Measurements from ENCODE around the gene ATP5IF1.
A peak's percentile ranks its signal among the peaks of the same experiment; 100 is the strongest.

ATP5IF1 gene

DNA sequence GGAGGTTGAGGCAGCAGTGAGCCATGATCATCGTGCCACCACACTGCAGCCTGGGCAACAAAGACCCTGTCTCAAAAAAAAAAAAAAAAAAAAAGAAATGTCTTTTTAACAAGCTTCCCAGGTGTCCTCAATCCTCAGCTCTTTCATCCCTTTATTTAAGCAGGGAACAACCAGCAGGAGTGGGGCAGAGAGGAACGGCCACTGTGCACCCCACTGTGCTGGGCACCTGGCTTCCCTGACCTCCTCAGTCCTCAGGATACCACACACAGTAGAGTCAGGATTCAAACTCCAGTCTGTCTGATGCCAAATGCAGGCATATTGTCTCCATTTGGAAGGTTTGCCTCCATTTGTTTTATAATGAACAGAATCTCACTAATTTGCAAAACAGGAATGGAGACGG, 39.6 kb upstream of the ATP5IF1 start:
- no peak for DNase-seq (ENCODE audit: low read depth)
- no peak overlapping the region for H3K4me3 ChIP-seq (replicated peaks; ENCODE audit: low read depth, low read length)
- TF ChIP-seq, protein P1, sequence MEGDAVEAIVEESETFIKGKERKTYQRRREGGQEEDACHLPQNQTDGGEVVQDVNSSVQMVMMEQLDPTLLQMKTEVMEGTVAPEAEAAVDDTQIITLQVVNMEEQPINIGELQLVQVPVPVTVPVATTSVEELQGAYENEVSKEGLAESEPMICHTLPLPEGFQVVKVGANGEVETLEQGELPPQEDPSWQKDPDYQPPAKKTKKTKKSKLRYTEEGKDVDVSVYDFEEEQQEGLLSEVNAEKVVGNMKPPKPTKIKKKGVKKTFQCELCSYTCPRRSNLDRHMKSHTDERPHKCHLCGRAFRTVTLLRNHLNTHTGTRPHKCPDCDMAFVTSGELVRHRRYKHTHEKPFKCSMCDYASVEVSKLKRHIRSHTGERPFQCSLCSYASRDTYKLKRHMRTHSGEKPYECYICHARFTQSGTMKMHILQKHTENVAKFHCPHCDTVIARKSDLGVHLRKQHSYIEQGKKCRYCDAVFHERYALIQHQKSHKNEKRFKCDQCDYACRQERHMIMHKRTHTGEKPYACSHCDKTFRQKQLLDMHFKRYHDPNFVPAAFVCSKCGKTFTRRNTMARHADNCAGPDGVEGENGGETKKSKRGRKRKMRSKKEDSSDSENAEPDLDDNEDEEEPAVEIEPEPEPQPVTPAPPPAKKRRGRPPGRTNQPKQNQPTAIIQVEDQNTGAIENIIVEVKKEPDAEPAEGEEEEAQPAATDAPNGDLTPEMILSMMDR (IDR thresholded peaks at IDR 0.05; ENCODE audit: low read length, missing control alignments), result no peak

DNA sequence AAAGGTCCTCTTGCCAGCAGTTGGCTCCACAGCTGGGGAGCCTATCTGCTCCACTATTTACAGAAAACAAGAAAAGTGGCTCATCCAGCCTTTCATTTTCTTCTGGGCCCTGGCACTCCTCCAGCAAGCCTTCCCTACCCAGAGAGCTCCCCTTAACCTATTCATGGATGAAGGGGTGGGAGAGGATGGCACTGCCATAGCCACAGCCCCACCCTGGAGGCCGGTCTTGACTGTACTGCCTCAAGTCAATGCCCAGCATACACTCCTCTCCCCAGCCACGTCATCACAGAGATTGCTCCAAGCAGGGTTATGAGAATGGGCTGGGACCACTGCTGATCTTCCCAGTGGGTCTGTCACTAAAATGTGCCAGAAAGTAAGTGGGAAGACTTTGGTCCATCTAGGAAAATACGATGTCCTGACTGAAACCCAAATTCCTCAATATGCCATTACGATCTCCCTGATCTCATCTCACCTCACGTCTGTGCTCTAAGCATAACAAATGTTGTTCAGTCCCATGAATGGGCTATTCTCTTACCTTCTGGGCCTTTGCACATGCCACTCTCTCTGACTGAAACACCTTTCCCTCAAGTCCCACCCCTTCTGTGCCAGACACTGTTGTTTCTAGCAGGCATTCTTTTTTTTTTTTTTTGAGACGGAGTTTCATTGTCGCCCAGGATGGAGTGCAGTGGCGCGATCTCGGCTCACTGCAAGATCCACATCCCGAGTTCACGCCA, 38.1 kb upstream of the ATP5IF1 start:
- DNase-seq (ENCODE audit: low read depth), result no peak
- no peak overlapping the region for H3K4me3 ChIP-seq (replicated peaks; ENCODE audit: low read depth, low read length)
- TF ChIP-seq, protein P1 (IDR thresholded peaks at IDR 0.05; ENCODE audit: low read length, missing control alignments), result no peak

DNA sequence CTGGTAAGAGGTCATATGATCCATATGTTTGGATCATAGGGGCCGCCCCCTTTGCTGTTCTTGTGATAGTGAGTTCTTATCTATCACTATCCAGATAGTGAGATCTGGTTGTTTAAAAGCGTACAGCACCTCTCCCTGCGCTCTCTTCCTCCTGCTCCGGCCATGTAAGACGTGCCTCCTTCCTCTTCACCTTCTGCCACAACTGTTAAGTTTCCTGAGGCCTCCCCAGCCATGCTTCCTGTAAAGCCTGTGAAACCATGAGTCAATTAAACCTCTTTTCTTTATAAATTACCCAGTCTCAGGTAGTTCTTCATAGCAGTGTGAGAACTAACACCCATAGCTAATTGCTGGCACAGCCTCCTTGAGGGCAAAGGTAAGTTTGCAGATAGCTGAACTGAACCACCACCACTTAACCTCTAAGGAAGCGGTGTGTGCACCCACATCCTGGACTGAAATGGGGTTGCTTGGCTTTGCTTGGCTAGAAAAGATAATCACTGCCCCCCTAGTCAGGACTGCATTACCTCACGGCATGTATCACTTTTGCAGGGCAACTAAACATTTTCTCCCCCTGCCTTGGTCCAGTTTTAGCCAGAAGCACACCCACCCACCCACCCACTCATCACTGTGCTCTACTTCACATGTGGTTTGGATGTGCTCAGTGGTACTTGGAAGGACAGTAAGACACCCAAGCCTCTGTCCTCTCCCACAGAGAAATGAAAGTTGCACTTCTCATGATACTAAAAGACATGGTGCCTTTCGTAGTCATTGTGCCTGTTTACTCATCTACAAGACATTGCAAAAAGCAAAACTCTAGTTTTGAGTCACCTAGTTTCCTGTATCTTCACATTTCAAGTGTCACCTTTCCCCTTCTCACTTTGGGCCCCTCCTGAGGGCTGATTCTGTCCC, 36.3 kb upstream of the ATP5IF1 start:
- H3K4me3 ChIP-seq (replicated peaks; ENCODE audit: low read depth, low read length), result no peak overlapping the region
- no peak for DNase-seq (ENCODE audit: low read depth)
- TF ChIP-seq, protein P1 (IDR thresholded peaks at IDR 0.05; ENCODE audit: low read length, missing control alignments), result no peak

DNA sequence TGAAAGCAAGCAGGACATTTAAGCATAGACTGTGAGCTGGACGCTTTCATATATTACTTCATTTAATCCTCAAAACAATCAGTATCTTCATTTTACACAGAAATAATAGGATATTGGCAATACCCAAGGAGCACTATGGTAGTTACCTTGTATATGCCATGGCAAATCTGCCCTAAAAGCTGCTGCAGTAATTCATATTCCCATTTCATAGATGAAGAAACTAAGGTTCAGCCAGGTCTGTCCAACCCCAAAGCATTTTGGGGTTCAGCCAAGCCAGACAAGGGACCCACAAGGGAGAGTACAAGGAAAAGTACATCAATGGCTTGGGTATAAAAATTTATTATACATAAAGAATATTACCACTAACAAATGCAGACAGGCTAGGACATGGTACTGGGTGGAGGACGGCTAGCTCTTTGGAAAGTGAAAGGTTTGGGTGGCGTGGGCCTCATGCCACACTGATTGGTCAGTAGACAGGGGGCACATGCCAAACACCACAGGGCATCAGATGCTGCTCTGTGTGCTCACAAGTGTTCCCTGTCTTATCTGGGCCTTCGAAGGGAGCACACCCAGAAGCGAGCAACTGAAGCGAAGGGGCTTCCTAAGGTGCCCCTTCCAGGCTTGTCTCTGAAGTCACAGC, 35.6 kb upstream of the ATP5IF1 start:
- no peak overlapping the region for H3K4me3 ChIP-seq (replicated peaks; ENCODE audit: low read depth, low read length)
- TF ChIP-seq, protein P1 (IDR thresholded peaks at IDR 0.05; ENCODE audit: low read length, missing control alignments), result no peak
- no peak for DNase-seq (ENCODE audit: low read depth)

DNA sequence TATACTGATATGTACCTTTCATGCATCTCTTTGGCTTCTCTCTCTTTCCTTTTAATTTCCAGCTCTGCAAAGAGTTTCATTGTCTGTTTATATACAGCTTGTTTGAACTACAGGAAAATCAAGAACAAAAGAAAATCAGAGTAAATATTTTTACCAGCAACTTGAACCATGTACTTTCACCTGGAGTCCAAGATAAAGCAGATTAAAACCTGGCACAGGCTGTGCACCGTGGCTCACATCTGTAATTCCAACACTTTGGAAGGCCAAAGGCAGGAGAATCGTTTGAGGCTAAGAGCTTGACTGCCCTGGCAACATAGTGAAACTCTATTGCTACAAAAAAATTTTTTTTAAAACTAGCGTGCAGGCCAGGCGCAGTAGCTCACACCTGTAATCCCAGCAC, 30.7 kb upstream of the ATP5IF1 start:
- H3K4me3 ChIP-seq (replicated peaks; ENCODE audit: low read depth, low read length), result no peak overlapping the region
- DNase-seq (ENCODE audit: low read depth), result no peak
- TF ChIP-seq, protein P1 (IDR thresholded peaks at IDR 0.05; ENCODE audit: low read length, missing control alignments), result no peak

DNA sequence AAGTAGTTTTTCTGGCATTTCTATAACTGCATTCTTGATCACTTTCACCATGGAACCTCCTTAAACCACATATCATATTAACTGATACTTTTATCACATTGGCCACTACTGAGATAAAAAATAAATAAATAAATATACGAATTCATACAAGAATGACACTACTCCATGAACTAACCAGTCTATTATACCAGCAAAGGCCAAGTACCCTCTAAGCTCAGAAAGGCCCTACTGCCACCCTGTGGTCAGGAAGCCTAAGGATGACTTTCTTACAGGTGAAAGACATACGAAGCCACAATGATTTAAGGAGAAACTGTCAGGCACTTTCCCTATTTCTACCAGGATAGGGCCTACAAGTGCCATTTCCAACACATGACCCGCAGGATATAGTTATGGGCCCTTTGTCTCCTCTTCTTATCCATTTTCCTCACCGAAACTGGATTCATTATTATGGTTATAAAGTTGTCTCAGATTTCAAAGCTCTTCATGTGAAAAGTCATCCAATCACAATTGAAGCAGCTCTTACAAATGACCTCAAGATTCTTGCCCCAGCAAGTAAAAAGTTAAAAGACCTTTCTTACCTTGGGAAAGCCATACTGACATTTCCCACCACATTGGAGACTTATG, 27.0 kb upstream of the ATP5IF1 start:
- no peak overlapping the region for H3K4me3 ChIP-seq (replicated peaks; ENCODE audit: low read depth, low read length)
- DNase-seq (ENCODE audit: low read depth), result peak; percentile 87
- TF ChIP-seq, protein P1 (IDR thresholded peaks at IDR 0.05; ENCODE audit: low read length, missing control alignments), result peak; percentile 93
